Activated naive CD4-positive, alpha-beta T cell treated with Interleukin-2 at 50 U/mL for 16 hours (primary cell): Measurements from ENCODE around the gene ERMP1.
A peak's percentile ranks its signal among the peaks of the same experiment; 100 is the strongest.
"Not testable (repeated sequence)": the region's sequence is repeated elsewhere in the genome, so short reads cannot be mapped to it uniquely, and the experiment has no call there.

ENCODE experiments used
- DNase-seq: peaks from one replicate; pipeline ENCODE4 v3.0.0-alpha.2; 2020

Gene ERMP1

GRCh38 chr9:5832538-5833529 is at the start of gene ERMP1:
Gene ERMP1 (minus strand): TSS chr9:5833117. CDS start chr9:5833027, 90 bp downstream.
- peak; percentile 92 for DNase-seq

GRCh38 chr9:5882244-5883012 is 49.5 kb upstream of the ERMP1 start:
- DNase-seq, result not testable (repeated sequence)

GRCh38 chr9:5879419-5880181 is 46.7 kb upstream of the ERMP1 start:
- no peak for DNase-seq

GRCh38 chr9:5876711-5877110 is 43.8 kb upstream of the ERMP1 start:
- DNase-seq, result no peak

- no peak for DNase-seq
Observed at GRCh38 chr9:5876026-5876425, 43.1 kb upstream of the ERMP1 start.

GRCh38 chr9:5874048-5874447 is 41.1 kb upstream of the ERMP1 start:
- DNase-seq, result no peak

GRCh38 chr9:5873439-5873838 is 40.5 kb upstream of the ERMP1 start:
- no peak for DNase-seq

- no peak for DNase-seq
Observed at GRCh38 chr9:5872511-5872910, 39.6 kb upstream of the ERMP1 start.

- DNase-seq, result no peak
Observed at GRCh38 chr9:5871785-5872184, 38.9 kb upstream of the ERMP1 start.

GRCh38 chr9:5870691-5871090 is 37.8 kb upstream of the ERMP1 start:
- DNase-seq, result no peak

GRCh38 chr9:5870020-5870339 is 37.1 kb upstream of the ERMP1 start:
- no peak for DNase-seq

GRCh38 chr9:5869315-5870019 is 36.5 kb upstream of the ERMP1 start:
- peak; percentile 33 for DNase-seq

- no peak for DNase-seq
Observed at GRCh38 chr9:5868235-5868634, 35.3 kb upstream of the ERMP1 start.

- DNase-seq, result no peak
Observed at GRCh38 chr9:5866685-5867084, 33.8 kb upstream of the ERMP1 start.

GRCh38 chr9:5866272-5866671 is 33.4 kb upstream of the ERMP1 start:
- DNase-seq, result no peak

- no peak for DNase-seq
Observed at GRCh38 chr9:5864446-5864845, 31.5 kb upstream of the ERMP1 start.

GRCh38 chr9:5863092-5863746 is 30.3 kb upstream of the ERMP1 start:
- no peak for DNase-seq

- no peak for DNase-seq
Observed at GRCh38 chr9:5858833-5859232, 25.9 kb upstream of the ERMP1 start.

GRCh38 chr9:5857928-5858327 is 25.0 kb upstream of the ERMP1 start:
- no peak for DNase-seq

GRCh38 chr9:5854063-5854790 is 21.3 kb upstream of the ERMP1 start:
- no peak for DNase-seq

GRCh38 chr9:5853617-5854016 is 20.7 kb upstream of the ERMP1 start:
- no peak for DNase-seq
